Embryonic facial prominence (tissue), 1 donor: ENCODE data around the gene GCLC.
"Not testable (repeated sequence)": the region's sequence is repeated elsewhere in the genome, so short reads cannot be mapped to it uniquely, and the experiment has no call there.

Experiments
- DNase-seq: peaks from one replicate; pipeline ENCODE4 v3.0.0-alpha.2; 2016; ENCODE audit errors: extremely low spot score

The GCLC gene

GRCh38 chr6:53495506-53496499 lies 49.1 kb downstream of the GCLC start:
- no peak for DNase-seq

- no peak for DNase-seq
Observed at GRCh38 chr6:53494076-53494475, 50.8 kb downstream of the GCLC start.

- DNase-seq, result no peak
Observed at GRCh38 chr6:53493635-53494025, 51.3 kb downstream of the GCLC start.

- DNase-seq, result peak; percentile 62
Observed at GRCh38 chr6:53492860-53493634, 51.9 kb downstream of the GCLC start.

- DNase-seq, result no peak
Observed at GRCh38 chr6:53487080-53487479, 57.8 kb downstream of the GCLC start.

- DNase-seq, result no peak
Observed at GRCh38 chr6:53486679-53487078, 58.2 kb downstream of the GCLC start.

DNA sequence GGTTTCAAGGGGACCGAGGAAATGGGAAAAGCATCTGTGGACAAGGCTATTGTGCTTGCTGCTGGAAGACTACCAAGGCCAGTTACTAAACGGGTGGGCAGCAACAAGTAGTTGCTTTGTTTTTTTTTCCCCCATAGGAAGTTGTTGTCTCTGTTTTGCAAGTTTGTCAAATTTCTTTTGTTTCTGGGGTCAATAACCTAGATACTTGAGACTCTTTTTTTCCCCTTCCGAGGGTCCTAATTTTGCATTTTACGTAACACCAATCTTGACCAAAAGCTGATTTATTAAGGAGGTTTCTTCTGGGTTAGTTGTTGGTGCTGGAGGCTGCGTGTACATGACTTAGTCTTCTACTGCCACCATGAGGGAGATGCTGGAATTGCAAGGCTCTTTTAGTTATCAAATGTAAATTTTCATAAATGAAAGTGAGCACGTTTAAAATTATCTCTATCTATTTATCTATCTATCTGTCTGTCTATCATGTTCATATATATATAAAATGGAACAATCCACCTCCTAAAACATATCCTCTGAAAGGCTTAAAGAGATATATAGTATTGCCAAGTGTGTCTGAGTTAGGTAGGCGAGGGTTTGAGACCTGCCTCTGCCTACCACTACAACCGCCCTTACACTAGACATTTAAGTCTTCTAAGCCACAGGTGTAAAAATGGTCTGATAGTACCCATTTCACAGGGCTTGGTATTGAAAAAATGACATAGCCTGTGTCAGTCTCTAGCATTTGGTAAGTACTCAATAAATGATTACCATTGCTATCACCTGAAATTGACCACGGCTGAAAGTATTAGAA lies 60.2 kb downstream of the GCLC start:
- DNase-seq, result peak; percentile 68

DNA sequence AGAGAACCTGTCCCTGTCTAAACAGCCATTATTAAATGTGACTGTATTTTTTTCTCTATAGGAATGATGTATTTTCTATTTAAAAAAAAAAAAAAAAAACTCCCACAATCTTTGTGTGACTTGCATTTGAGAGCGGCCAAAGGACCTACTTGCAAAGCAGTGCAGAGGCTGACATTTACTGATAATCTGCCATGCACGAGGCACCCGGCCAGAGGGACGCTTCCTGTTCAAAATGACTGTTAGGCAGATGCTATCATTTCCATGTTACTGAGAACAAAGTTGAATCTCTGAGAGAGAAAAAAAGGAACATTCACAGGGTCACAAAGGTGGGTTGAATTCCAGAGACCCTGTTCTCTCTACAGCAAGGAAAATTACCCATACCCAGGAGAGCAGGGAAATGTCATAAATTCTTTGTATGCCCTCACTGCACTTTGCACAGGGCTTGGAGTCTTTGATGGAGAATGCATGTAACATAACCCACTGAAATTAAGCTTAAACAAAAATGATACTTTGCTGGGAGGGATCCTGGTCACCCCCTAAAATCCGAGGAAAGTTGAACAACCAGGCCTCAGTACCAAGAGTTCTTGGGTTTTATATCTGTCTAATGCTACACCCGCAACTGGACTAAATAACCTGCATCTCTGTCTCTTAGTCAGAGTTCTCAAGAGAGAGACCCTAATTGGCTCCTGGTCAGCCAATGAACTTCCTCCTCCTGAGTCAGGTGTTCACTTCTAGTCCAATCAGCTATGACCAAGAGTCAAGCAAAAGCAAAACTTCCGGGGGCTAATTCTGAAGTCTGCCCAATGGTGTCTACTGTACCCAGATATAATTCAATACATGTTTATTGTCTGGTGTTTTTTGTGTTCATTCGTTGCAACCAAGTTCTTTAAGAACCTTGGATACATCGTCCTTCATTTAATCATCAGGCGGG lies 61.2 kb downstream of the GCLC start:
- DNase-seq, result no peak

DNA sequence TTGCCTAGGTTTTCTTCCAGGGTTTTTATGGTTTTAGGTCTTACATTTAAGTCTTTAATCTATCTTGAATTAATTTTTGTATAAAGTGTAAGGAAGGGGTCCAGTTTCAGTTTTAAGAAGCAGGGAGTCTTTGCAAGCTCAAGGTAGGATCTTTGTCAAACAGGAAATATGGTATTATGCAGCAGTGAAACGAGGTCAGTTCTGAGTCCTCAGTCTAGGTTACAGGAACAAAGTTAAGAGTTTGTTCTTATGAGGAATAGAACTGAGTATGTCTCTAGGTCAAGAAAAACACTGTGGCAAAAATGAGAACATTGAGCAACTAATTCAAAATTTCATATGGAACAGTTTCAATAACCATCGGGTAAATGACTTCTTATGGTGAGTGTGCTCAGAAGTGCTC lies 63.6 kb downstream of the GCLC start:
- DNase-seq, result no peak

- DNase-seq, result not testable (repeated sequence)
Observed at GRCh38 chr6:53480774-53481173, 64.1 kb downstream of the GCLC start.

DNA sequence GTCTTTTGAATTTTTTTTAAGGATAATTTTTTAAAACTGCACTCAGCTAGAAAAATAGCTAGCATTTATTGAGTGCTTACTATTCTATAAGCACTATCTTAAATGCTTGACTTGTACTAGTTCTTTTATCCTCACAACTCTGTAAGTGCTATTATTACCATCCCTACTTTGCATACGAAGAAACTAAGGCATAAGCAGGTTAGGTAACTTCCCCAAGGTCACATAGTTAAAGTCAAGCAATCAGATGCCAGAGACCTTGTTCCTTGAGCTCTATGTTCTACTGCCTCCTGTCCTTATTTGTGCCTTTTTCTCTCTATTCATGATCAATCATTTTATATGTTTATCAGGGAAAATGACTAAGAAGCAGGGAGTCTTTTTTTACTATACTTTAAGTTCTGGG lies 65.0 kb downstream of the GCLC start:
- DNase-seq, result no peak

- no peak for DNase-seq
Observed at GRCh38 chr6:53476964-53477363, 67.9 kb downstream of the GCLC start.

DNA sequence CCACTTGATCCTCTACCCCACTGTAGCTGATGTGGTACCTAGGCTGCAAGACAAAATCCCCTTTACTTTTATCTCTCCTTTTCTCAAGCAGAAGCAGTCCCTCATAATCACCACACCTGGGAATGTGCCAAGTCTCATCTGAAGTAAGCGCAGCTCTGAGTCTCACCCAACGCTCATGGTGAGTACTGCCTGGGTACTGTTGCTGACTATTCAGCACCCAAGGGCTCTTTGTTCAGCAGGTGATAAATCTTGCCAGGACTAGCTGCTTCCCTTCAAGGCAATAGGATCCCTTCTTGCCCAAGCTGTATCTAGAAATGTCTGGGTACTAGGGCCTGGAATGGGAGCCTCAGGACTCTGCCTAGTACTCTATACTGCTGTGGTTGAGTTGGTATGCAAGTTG lies 70.9 kb downstream of the GCLC start:
- no peak for DNase-seq

DNA sequence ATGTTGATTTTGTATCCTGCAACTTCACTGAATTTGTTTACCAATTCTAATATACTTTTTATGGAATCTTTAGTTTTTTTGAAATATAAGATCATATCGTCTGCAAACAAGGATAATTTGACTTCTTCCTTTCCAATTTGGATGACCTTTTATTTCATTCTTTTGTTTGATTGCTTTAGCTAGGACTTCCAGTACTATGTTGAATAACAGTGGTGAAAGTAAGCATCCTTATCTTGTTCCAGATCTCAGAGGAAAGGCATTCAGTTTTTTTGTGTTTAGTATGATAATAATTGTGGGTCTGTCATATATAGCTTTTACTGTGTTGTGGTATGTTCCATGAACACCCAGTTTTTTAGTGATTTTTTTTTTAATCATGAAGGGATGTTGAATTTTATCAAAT lies 75.7 kb downstream of the GCLC start:
- no peak for DNase-seq

DNA sequence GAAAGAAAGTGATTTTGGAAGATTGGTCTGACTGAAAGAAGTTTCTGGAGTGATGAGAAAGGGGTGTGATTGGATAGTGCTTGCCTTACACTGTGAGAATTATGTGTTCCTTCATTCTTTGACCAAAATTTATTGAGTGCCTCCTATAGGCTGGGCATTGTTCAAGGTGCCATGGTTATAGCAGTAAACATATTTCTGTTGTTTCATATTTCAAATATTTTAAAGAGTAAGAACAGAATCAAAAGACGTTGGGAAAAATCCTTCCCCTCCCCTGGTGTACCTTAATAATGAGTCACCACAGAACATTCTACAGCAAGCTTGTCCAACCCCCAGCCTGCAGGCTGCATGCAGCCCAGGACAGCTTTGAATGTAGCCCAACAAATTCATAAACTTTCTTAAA lies 78.6 kb downstream of the GCLC start:
- no peak for DNase-seq

- no peak for DNase-seq
Observed at GRCh38 chr6:53465732-53466131, 79.2 kb downstream of the GCLC start.

- no peak for DNase-seq
Observed at GRCh38 chr6:53464927-53465460, 79.9 kb downstream of the GCLC start.

- no peak for DNase-seq
Observed at GRCh38 chr6:53464483-53464882, 80.4 kb downstream of the GCLC start.

DNA sequence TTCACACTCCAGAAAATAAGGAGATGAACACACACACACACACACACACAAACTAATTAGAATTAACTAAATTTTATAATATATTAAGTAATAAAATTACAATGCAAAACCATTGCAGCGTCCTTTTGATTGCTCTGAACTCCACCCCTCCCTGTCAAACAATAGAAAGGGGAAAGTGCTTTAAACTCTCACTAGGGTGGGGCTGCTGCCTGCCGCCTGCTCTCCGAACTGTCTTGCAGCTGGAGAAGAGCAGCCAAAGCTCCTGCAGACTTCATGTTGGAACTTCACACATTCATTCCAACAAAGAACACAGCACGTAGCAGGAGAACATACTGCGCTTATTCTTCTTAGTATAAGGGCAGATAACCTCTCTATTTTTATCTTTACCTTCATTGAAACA lies 83.2 kb downstream of the GCLC start:
- DNase-seq, result no peak

DNA sequence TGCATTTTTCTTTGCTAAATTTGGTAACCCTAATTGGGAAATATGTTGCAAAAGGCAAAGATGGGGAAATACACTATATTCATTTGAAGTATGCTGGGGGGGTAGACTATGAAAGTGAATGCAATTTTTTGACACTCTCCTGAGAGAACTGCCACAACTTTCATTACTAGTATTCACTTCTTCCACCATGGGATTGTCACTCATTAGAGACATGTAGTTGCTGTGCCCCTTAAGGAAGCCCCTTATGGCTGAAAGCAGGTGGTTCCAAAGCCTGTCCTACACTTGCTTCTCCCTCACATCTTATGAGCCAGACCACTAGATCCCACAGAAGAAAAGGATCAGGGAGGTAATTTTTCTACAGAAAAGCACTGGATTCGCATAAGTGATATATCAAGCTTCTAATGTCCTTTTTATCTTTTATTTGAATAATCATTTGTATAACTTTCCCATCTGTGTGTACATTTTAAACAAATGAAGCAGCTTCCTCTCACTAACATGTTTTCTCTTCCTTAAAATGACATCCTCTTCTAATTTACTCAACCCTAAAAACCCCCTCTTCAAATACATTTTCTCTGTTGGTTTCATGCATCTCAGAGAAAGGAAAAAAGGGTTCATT lies 83.8 kb downstream of the GCLC start:
- no peak for DNase-seq
